ENCODE data around the gene GPLD1.
"Not testable (repeated sequence)": the region's sequence is repeated elsewhere in the genome, so short reads cannot be mapped to it uniquely, and the experiment has no call there.

GPLD1 gene

DNA sequence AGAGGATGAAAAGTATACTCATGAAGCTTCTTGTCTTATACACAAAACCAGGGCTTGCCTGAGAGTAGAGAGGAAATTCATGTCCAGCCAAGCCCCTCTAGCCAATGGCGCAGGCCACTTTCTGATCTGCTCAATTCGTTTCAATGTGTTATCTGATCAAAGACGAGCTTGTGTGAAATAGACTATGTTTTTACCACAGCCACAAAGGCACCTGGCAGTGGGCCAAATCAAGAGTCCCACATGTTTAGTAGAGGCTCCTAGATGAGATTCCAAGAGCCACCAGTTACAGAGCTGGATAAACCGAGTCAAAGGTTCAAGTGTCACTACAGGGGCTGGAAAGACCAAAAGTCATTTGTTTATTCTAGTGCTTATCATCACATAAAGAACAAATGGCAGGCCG, 34.9 kb downstream of the GPLD1 start:
- no peak for DNase-seq

DNA sequence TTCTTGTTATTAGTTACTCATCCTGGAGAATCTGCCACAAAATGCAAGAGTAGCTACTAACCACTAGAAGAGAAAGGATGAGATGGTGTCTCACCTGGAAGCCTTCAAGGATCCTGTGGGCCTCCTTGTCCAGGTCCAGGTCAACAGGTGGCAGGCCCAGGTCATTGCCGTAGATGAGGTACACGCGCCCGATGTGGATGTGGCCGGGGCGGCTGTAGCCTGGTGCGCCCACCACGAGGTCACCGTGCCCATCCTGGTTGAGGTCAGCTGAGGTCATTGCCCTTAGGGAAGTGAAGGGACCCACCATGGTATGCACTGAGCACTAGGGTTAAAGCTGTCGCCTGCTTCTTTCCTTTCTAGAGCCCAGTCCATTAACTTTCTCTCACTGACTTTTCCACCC, 35.5 kb downstream of the GPLD1 start:
- DNase-seq, result no peak

DNA sequence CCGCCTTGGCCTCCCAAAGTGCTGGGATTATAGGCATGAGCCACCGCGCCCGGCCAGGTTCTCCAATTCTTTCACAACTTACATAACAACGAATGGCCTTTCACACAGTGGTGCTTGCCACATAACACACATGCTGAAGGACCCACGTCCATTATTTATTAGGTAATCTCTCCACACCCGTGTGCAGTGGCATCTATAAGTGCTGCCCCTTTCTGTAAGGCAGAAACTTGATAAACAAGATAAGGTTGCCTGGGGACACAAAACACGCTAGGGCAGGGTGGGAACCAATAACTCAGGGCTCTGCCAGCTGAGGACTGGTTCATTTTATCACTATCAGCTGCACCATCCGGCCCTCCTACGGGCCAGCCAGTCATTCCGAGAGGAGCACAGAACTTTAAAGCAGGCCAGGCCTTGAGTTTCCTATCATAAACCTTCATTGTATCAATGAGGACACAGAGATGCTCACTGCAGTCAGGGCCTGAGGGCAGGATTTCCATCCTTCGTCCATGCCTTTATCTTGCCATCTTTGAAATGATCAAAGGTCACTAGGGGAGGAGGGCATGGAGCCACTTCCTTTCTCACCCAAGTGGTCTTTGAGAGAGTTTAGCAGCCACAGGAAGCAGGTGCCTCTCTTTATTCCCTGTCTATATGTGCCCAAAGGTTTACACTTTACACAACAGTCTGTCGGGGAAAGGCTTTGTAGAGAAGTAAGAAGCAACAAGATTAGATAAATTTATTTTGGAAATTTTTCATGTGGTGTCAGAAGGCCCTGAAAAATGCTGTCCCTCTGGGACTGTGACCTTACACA, 37.6 kb downstream of the GPLD1 start:
- no peak for DNase-seq

DNA sequence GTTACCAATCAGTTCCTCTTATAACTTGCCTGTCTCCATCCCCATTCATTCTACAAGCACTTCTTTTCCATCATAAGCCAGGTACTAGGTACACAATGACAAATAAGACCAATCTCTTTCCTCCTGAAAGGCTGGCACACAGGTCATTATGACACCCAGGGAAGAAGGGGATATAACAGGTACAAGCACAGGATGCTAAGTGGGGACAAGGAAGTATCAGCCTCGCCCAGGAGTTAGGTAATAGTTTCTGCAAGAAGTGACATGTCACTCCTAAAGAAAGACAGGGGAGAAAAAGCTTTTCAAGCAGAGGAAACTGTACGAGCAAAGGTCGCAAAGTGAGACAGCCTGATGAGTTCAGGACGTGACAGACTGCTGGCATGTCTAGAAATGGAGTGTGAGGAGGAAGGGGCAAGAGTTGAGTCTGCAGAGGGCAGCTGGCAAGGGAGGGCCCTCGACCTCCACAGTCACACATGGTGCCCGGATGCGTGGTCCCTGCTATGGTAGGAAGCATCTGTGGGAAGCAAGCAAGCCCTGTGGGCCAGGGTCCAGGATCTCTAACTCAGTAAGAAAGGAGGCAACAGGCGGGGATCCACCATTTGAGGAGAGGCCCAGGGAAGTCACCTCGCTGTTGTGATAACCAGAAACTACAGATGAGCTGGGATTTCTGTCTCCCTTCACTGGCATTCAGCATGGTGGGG, 40.4 kb downstream of the GPLD1 start:
- no peak for DNase-seq

DNA sequence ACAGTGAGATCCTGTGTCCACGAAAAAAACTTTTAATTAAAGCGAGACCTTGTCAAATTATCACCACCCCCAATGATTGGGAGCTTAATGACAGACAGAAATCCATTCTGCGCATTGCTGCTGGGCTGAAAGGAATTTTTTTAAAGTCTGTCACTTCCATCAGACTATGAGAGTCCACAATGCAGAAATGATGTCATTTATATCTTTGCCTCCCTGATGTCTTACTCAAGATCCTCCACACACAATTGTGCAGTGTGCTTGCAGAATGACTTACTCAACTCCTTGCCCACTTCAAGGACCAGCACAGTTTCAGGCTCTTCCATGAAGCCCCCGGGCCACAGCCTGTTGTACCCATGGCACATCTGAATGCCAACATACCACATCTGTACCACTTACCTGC, 41.0 kb downstream of the GPLD1 start:
- no peak for DNase-seq

DNA sequence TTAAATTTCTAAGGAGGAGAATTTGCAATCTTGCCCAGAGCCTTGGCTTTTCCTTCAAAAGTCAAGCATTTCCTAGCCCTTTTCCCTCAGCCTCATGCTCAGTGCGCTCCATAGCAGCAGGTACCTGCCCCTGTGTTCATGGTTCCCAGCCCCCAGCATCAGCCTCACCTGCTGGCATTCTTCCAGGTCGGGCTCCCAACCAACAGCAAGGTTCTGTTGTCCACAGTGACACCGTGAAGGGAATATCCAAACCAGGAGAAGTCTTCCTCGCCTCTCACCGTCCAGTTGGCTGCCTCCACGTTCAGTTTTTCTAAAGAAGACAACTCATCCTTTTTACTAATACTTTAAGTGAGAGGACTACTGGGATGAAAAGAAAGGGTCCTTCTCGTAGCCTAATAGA, 42.7 kb downstream of the GPLD1 start:
- DNase-seq, result no peak

DNA sequence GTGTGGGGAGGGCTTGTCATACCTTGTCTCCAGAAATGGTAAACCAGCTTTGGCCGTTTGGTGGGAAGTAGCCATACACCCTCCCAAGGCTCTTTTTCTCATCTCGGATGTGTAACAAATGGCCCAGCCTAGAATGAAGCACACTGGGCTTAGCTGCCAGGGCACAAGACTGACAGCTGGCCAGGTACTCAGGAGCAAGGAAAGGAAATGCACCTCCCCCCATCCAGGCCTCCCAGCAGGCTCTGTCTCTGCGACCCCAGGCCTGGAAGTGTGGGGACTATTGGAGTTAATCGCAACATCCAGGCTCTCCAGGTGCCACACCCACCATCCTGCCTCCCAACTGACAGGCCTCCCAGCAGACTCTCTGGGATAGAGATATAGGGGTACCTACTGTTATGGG, 43.7 kb downstream of the GPLD1 start:
- DNase-seq, result no peak

DNA sequence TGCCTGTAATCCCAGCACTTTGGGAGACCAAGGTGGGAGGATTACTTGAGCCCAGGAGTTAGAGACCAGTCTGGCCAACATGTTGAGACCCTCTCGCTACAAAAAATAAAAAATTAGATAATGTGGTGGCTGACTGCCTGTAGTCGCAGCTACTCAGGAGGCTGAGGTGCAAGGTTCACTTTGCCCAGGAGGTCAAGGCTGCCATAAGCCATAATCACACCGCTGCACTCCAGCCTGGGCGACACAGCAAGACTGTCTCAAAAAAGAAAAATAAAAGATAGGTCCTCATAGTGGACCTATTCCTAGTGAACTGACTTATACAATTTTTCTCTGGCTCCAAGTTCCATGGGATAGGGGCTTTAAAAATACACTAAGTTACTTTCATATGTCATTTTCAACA, 44.8 kb downstream of the GPLD1 start:
- DNase-seq, result no peak

DNA sequence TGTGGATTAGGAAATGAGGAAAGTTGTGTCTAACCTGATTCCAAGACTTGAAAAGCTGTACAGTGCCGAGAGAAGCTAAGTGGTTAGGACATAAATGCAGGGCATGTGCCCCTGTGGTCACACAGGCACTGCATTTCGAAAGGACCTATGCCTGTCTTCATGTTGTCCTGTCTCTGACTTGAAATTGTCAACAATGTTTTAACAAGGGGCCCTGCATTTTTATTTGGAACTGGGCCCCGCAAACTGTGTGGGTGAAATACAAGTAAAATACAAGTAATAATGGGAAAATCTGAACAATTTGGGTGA, 47.8 kb downstream of the GPLD1 start:
- DNase-seq, result no peak

DNA sequence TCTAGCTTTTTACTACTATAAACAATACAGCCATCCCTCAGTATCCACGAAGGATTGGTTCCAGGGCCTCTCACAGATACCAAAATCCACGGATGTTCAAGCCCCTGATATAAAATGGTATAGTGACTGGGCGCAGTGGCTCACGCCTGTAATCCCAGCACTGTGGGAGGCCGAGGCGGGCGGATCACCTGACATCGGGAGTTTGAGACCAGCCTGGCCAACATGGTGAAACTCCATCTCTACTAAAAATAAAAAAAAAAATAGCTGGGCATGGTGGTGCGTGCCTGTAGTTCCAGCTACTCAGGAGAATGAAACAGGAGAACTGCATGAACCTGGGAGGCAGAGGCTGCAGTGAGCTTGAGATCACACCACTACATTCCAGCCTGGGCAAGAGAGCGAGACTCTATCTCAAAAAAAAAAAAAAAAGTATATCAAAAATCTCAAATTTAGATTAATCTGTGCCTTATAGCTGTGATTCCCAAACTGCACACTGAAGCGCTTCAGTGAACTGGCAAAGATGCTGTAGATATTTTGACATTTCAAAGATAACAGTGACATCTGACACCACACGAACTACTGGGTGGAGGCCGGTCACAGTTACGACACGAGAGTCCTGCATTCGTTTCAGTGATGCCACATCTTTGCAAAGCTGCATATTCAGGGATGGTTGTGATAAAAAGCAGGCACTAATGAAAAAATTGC, 48.3 kb downstream of the GPLD1 start:
- no peak for DNase-seq

DNA sequence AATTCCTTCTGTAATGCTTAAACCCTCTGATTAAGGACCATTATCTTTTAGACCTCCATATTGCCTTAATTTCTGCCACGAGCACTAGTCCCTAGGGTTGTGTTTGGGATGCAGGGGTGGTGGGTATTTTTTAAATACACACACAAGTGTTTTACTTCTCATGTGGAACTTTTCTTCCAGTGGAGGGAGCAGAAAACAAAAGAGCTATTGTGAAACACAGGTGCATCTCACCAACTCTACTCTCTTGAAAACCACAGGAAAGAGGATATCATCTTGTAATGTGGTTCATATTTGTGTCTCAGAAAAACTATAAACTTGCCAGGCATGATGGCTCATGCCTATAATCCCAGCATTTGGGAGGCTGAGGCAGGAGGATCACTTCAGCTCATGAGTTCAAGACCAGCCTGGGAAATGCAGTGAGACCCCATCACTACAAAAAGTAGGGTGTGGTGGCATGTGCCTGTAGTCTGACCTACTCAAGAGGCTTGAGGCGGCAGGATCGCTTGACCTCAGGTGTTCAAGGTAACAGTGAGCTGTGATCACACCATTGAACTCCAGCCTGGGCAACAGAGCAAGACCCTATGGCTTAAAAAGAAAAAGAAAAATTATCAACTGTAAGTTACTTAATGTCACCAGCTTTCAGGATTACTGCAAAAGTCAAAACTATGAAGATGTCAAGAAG, 49.4 kb downstream of the GPLD1 start:
- no peak for DNase-seq

DNA sequence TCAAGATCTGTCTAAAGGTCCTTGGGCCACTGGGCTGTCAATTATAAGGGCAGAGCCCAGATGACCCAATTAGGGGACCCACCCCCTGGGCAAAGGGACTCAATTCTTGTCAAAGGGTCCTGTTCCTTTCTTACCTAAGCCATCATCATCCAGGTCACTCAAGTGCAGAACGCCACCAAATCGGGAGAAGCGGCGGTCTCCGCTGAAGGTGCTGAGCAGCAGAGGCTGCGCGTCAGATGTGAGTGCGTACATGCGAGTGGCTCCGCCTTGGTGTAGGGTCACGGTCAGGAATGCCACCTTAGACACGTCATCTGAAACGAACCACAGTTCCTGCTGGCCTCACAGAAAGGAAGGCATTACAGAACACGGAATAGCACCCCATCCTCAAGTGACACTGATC, 52.4 kb downstream of the GPLD1 start:
- DNase-seq, result no peak

DNA sequence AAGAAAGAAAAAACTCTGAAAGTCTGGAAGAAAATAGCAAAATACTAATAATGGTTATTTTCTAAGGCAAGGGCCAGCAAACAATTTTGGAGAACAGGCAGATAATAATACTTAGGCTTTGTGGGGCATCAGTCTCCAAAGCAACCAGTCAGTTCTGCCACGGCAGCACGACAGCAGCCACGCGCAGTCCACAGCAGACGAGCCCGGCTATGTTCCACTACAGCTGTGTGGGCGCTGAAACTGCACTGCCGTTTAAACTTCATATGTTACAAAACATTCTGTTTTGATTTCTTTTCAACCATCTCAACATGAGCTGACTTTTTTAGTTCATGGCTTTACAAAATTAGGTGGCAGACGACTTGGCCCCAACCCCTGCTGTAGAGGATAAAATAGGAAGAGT, 56.8 kb downstream of the GPLD1 start:
- DNase-seq, result no peak

DNA sequence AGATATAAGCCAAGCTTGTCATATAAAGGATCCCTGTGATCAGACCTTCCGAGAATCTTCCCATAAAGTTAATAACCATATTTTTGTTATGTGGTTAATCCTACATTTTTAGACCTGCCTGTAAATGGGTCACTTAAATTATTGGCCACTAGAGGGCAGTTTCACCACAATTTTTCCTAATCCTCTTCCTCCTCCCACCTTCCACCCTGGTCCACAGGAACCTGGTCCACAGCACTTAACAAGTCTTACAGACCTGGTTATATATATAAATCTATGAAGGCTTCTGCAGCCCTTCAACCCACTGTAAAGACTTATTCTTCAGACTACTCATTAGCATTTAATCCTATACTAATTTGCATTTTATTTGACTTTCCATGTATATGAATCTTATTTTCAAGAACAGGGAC, 58.3 kb downstream of the GPLD1 start:
- no peak for DNase-seq

DNA sequence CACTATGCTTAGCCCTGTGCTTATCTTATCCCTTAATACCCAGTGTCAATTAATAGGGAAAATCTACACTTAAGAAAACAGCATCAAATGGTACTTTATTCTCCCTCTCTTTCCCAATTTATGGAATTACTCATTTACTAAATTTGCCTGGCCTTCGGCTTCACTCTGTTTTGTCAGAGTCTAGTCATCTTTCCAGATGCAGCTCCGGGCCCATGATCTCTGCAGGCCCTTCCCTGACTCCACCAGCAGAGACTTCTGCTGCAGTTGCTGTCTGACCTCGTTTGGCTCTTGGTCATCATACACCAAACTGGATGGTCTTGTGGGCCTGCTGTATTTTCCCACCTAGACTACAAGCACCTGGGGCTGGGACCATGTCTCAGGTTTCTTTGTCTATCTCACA, 59.3 kb downstream of the GPLD1 start:
- no peak for DNase-seq

DNA sequence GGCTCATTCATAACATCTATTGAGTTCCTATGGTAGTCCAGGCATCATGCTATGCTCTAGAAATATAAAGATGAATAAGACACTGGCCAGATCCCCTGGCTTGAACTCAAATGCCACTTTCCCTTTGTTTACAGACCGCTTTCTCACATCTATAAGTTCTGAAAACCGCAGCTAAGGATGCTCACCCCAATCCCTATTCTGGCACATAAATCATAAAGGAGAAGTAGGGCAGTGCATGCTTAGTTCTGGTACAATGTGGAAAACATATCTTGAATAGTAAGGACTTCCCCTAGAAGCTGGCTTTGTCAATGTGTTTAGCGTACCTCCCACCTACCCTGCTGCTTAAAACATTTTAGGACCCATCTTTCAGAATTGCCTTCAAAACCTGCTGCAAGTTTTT, 60.2 kb downstream of the GPLD1 start:
- no peak for DNase-seq

DNA sequence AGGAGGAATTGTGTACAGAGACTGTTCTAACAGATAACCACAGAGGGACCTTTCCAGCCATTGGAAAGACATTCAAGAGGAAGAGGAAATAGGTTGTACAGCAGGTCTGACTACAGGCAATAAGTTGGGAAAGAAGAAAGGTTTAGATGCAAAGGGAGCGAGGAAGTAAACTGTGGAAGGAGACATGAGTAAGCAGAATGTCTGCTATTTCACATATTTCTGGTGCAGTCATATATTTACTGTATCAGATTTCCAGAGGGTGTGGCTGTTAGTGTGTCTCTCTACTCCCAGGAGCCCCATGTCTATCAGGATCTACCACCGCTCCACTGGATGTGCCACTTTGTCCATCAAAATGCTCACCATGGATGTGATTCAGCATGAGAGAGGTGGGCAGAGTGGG, 60.8 kb downstream of the GPLD1 start:
- DNase-seq, result no peak

DNA sequence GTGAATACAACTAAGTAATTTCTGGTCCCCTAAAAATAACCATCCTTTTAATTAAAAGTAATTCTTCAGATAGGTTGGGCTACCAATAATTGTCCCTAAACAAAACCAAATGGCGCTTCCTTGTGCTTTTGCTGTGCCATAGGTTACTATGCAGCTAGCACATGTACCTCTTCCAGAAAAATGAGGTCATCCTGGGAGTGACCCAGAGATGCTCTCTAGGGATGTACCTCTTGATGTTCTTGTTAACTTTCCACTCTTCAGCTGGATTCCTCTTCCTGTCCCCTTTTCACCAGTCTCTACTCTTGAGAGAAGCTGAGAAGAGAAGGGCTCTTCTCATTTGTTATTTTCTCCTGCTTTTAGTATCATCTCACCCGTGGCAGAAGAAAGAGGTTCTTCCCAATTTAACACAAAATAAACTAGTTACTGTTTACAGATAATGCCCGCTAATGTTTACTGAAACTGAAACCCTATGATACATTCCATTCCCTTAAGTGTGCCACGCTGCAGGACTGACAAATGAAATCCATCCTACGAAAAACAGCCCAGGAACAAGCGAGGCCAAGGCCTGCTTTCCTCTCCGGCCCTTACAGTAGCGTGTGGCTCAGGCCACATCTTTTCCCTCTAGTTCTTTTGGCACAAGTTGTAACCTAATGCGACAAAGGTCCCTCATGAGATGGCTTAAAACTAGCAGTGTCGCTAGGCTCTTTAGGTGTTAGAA, 62.5 kb downstream of the GPLD1 start:
- no peak for DNase-seq

DNA sequence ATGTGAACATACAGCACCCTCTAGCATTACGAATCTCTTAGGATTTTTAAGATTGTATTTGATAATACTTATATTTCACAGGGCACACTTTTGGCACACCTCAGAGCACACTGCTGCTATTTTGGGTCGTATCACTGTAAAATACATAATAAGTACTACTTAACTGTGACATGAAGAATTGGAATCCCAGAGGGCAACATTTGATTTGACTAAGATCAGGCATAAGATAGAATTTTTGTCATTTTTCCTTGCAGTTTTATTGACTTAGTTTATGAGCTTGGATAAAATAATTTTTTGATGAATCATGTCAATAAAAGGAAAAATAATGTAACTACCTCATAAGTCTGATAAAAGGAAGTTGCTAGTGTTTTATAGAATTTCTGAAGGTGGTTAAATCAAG, 64.3 kb downstream of the GPLD1 start:
- DNase-seq, result no peak

DNA sequence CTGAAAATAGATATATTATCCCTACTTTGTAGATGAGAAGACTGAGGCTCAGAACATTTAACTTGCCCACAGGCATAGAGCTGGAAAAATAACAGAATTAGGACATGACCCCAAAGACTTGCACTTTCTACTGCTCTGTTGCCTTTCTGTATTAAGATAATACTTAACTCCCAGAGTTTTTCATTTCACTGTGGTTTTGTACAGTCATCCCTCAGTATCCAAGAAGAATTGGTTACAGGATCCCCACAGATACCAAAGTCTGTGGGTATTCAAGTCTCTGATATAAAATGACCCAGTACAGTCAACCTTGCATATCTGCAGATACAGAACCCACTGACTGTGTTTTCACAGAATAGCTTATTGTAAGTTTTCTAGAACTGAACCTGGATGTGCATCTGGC, 69.9 kb downstream of the GPLD1 start:
- DNase-seq, result no peak

DNA sequence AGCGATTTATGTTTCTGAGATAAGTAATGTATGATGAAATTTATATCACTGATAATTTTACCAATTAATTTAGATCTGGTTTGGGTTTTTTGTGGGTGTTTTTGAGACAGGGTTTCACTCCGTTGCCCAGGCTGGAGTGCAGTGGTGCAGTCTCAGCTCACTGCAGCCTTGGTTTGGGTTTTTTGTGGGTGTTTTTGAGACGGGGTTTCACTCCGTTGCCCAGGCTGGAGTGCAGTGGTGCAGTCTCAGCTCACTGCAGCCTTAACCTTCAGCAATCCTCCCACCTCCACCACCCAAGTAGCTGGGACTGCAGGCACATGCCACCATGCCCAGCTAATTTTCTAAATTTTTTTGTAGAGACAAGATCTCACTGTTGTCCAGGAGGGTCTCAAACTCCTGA, 73.6 kb downstream of the GPLD1 start:
- DNase-seq, result no peak

DNA sequence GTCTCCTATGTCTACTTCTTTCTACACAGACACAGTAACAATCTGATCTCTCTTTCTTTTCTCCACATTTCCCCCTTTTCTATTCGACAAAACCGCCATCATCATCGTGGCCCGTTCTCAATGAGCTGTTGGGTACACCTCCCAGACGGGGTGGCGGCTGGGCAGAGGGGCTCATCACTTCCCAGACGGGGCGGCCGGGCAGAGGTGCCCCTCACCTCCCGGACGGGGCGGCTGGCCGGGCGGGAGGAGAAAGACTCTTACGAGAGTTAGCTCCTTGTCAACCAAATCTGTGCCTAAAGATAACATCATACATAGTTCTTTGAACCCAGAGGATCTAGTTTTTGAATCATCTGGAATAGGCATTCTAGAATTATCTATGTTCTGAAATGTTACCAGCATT, 74.8 kb downstream of the GPLD1 start:
- not testable (repeated sequence) for DNase-seq

DNA sequence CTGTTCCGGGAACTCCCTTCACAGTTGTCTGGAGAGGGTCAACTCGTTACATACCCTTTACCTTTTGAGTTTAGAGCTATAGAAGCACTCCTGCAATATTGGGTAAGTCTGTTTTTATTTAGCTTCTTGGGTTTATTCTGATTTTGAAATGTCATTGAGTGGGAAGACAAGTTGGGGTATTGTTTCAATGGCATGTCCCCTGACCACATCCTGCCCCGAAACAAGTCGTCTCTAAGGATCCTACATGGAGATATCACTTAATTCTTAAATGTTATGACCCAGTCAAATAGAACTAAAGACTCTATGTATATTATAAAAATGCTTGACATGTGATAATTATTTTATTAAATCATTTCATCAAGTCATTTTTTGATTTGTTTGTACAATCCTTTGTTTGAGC, 77.1 kb downstream of the GPLD1 start:
- DNase-seq, result no peak

Data from effector CD4-positive, alpha-beta T cell (primary cell).